Gastroesophageal sphincter (tissue), 4 donors: ENCODE data around the gene CTTNBP2. TPM values are rescaled to one million over a fixed set of nuclear protein-coding genes. Genes with fewer than 3 reads are reported as not detected.

Experiments used
- ATAC-seq: fragments of 150-250 bp; one replicate; pipeline ENCODE4 v1.9.1; 2016; ENCODE audit warnings: mild to moderate bottlenecking, moderate library complexity
- H3K27ac ChIP-seq, 4 donors: fragments of 200-600 bp; sonication (generic) in 3 of 4; 1 replicate in 3 of 4; 2 replicates in 1 of 4; pipeline ENCODE4 v1.5.1; 2016 to 2019
- H3K27me3 ChIP-seq: fragments of 200-600 bp; sonication (generic); one replicate; pipeline ENCODE4 v1.5.1; 2019
- H3K36me3 ChIP-seq, 2 donors: fragments of 200-600 bp; sonication (generic); one replicate each; pipeline ENCODE4 v1.5.1; 2019; ENCODE audit warnings: control low read depth in 1 of 2
- H3K4me1 ChIP-seq, 3 donors: fragments of 200-600 bp; sonication (generic); 1 replicate in 2 of 3; 2 replicates in 1 of 3; pipeline ENCODE4 v1.5.1; 2016 to 2019; ENCODE audit warnings: control low read depth in 2 of 3
- H3K4me3 ChIP-seq, 2 donors: fragments of 200-600 bp; sonication (generic); one replicate each; pipeline ENCODE4 v1.5.1; 2019; ENCODE audit warnings: mild to moderate bottlenecking in 1 of 2, moderate library complexity in 1 of 2
- H3K9me3 ChIP-seq, 3 donors: fragments of 200-600 bp; sonication (generic); one replicate each; pipeline ENCODE4 v1.5.1; 2017 to 2019; ENCODE audit warnings: control low read depth in 2 of 3
- CTCF ChIP-seq, 4 experiments: fragments of 200-600 bp in 2 of 4; fragments of 450-650 bp in 2 of 4; sonication (generic) in 1 of 4; IDR thresholded peaks; one replicate each; pipeline ENCODE4 v1.5.1; 2017 to 2019; ENCODE audit warnings: antibody characterized with exemption in 4 of 4, mild to moderate bottlenecking in 2 of 4, moderate library complexity in 2 of 4
- EP300 ChIP-seq: sonication (generic); formaldehyde crosslinking; IDR thresholded peaks from one replicate; pipeline ENCODE4 v1.6.1; 2017; ENCODE audit warnings: antibody characterized with exemption, mild to moderate bottlenecking
- POLR2A ChIP-seq, 2 donors: fragments of 450-650 bp; IDR thresholded peaks; one replicate each; pipeline ENCODE4 v1.6.1; 2017; ENCODE audit warnings: antibody characterized with exemption in 2 of 2, mild to moderate bottlenecking in 2 of 2, moderate library complexity in 1 of 2
- POLR2AphosphoS5 ChIP-seq: sonication (generic); formaldehyde crosslinking; IDR thresholded peaks from one replicate; pipeline ENCODE4 v1.6.1; 2017; ENCODE audit warnings: antibody characterized with exemption
- WGBS, 2 donors: methylation state at CpG; one replicate each; pipeline ENCODE4 v1.1.5; 2018; ENCODE audit warnings: low coverage in 1 of 2; 5-methylcytosine and 5-hydroxymethylcytosine counted together
- total RNA-seq, 4 donors: library from RNA; depleted of rRNA; stranded (reverse); fragments of >200 nt; gene quantifications; one replicate each; pipeline ENCODE4 v1.1.0, GENCODE V29; 2016

CTTNBP2 gene
- total RNA-seq, 4 donors from 2014 or later: 6.1 to 17.4 (median 13.8) TPM

GRCh38 chr7:117766913-117767312 is 106.3 kb downstream of the CTTNBP2 start:
- no peaks in the 10 kb centered on the region for H3K9me3 ChIP-seq
- ATAC-seq: no peak
- H3K27ac ChIP-seq: no peak overlapping the region
- H3K4me1 ChIP-seq: peaks cover 0 to 7% (median 0%) of the 10 kb centered on the region in 3 donors
- no peak overlapping the region for H3K4me3 ChIP-seq
- 76 to 77% methylated on average over 2 of the region's 2 CpGs for WGBS, 2 donors
- TF ChIP-seq EP300 (no peak), POLR2AphosphoS5 (no peak), POLR2A (IDR thresholded peaks at IDR 0.05) (no peak), CTCF (IDR thresholded peaks at IDR 0.05) (no peak)
- H3K36me3 ChIP-seq: no peaks in the 10 kb centered on the region
- no peaks in the 10 kb centered on the region for H3K27me3 ChIP-seq

- Histone ChIP-seq H3K4me3 (no peak overlapping the region), H3K27ac (no peak overlapping the region), H3K4me1 (no peaks in the 10 kb centered on the region), H3K36me3 (peaks cover 0 to 12% of the 10 kb centered on the region in 2 donors), H3K9me3 (no peaks in the 10 kb centered on the region), H3K27me3 (no peaks in the 10 kb centered on the region)
- no peak for ATAC-seq
- no peak for TF ChIP-seq EP300
- TF ChIP-seq POLR2A (IDR thresholded peaks at IDR 0.05): no peak
- TF ChIP-seq POLR2AphosphoS5: no peak
- no peak for TF ChIP-seq CTCF (IDR thresholded peaks at IDR 0.05)
- 56 to 58% methylated on average over 1 of the region's 1 CpG for WGBS, 2 donors
Observed at GRCh38 chr7:117764031-117764430, 109.2 kb downstream of the CTTNBP2 start.

GRCh38 chr7:117762055-117762454 is 111.2 kb downstream of the CTTNBP2 start:
- WGBS, 2 donors: 69 to 87% methylated on average over 3 of the region's 3 CpGs
- TF ChIP-seq CTCF (IDR thresholded peaks at IDR 0.05) (no peak), POLR2AphosphoS5 (no peak), POLR2A (IDR thresholded peaks at IDR 0.05) (no peak), EP300 (no peak)
- no peaks in the 10 kb centered on the region for H3K27me3 ChIP-seq
- H3K36me3 ChIP-seq: peaks cover 0 to 30% of the 10 kb centered on the region in 2 donors
- H3K9me3 ChIP-seq: no peaks in the 10 kb centered on the region
- no peaks in the 10 kb centered on the region for H3K4me1 ChIP-seq
- no peak for ATAC-seq
- H3K4me3 ChIP-seq: no peak overlapping the region
- H3K27ac ChIP-seq: no peak overlapping the region

GRCh38 chr7:117759950-117760640 is 113.1 kb downstream of the CTTNBP2 start:
- TF ChIP-seq CTCF (IDR thresholded peaks at IDR 0.05) (no peak), EP300 (no peak), POLR2A (IDR thresholded peaks at IDR 0.05) (no peak), POLR2AphosphoS5 (no peak)
- peak; percentile 51 for ATAC-seq
- no peak overlapping the region for H3K4me3 ChIP-seq
- peaks cover 0 to 49% of the 10 kb centered on the region in 2 donors for H3K36me3 ChIP-seq
- no peak overlapping the region for H3K27ac ChIP-seq
- H3K9me3 ChIP-seq: no peaks in the 10 kb centered on the region
- H3K27me3 ChIP-seq: no peaks in the 10 kb centered on the region
- 56 to 77% methylated on average over 8 of the region's 9 CpGs for WGBS, 2 donors
- no peaks in the 10 kb centered on the region for H3K4me1 ChIP-seq

- no peaks in the 10 kb centered on the region for H3K27me3 ChIP-seq
- H3K9me3 ChIP-seq: no peaks in the 10 kb centered on the region
- H3K4me3 ChIP-seq: no peak overlapping the region
- ATAC-seq: no peak
- H3K27ac ChIP-seq: no peak overlapping the region
- peaks cover 0 to 55% of the 10 kb centered on the region in 2 donors for H3K36me3 ChIP-seq
- TF ChIP-seq EP300 (no peak), POLR2A (IDR thresholded peaks at IDR 0.05) (no peak), CTCF (IDR thresholded peaks at IDR 0.05) (no peak), POLR2AphosphoS5 (no peak)
- WGBS, 2 donors: 92 to 95% methylated on average over 4 of the region's 4 CpGs
- H3K4me1 ChIP-seq: no peaks in the 10 kb centered on the region
Observed at GRCh38 chr7:117757440-117757839, 115.8 kb downstream of the CTTNBP2 start.
